H1 (cell line): ENCODE data around the gene TNP2. TPM values are rescaled to one million over a fixed set of nuclear protein-coding genes. Genes with fewer than 3 reads are reported as not detected.

ENCODE experiments used
- CTCF ChIA-PET: fragments of 300-600 bp; sonication (Branson Sonifier 250); formaldehyde crosslinking; loops from one replicate; lab custom pipeline; 2021; ENCODE audit not compliant: partially characterized antibody; lab: Charles Lee
- POLR2A ChIA-PET: fragments of 300-600 bp; sonication (Branson Sonifier 250); formaldehyde crosslinking; loops from one replicate; lab custom pipeline; 2021; ENCODE audit warnings: inconsistent platforms; ENCODE audit not compliant: partially characterized antibody; lab: Charles Lee
- DNase-seq, 2 experiments: peaks; one replicate each; pipeline versions ENCODE4 v3.0.0 to v3.0.0-alpha.2; 2010 to 2022; ENCODE audit warnings: low spot score in 2 of 2, low read depth in 1 of 2, mixed read lengths in 1 of 2
- FAIRE-seq: peaks from 2 replicates; lab custom pipeline; 2011; peaks lifted over from hg19 to GRCh38; lab: Jason Lieb, UNC
- H2AFZ ChIP-seq: 2 replicates; pipeline ENCODE4 v1.8.1; 2012; ENCODE audit warnings: low read length, inconsistent platforms
- H2AK5ac ChIP-seq: 2 replicates; pipeline ENCODE4 v1.6.1; 2013; ENCODE audit warnings: low read depth, low read length
- H2BK120ac ChIP-seq: replicated peaks from 2 replicates; pipeline ENCODE3; 2013; ENCODE audit warnings: low read depth, low read length, inconsistent platforms
- H2BK12ac ChIP-seq: 2 replicates; pipeline ENCODE4 v1.6.1; 2013; ENCODE audit warnings: low read depth, low read length
- H2BK15ac ChIP-seq: 2 replicates; pipeline ENCODE4 v1.6.1; 2013; ENCODE audit warnings: low read length
- H2BK20ac ChIP-seq: 2 replicates; pipeline ENCODE4 v1.6.1; 2013; ENCODE audit warnings: low read length
- H2BK5ac ChIP-seq: 2 replicates; pipeline ENCODE4 v1.6.1; 2013; ENCODE audit warnings: low read depth, low read length
- H3K14ac ChIP-seq: 2 replicates; pipeline ENCODE4 v1.6.1; 2013; ENCODE audit warnings: inconsistent platforms; ENCODE audit not compliant: insufficient read length
- H3K18ac ChIP-seq: 2 replicates; pipeline ENCODE4 v1.6.1; 2013; ENCODE audit warnings: low read length; ENCODE audit errors: extremely low read depth
- H3K23ac ChIP-seq: 2 replicates; pipeline ENCODE4 v1.6.1; 2013; ENCODE audit warnings: inconsistent platforms; ENCODE audit not compliant: insufficient read length
- H3K23me2 ChIP-seq: 2 replicates; pipeline ENCODE4 v1.6.1; 2013; ENCODE audit warnings: low read depth, low read length
- H3K27ac ChIP-seq: 2 replicates; pipeline ENCODE4 v1.6.1; 2011; ENCODE audit warnings: low read depth, low read length, inconsistent platforms
- H3K27me3 ChIP-seq, 4 experiments: replicated peaks in 1 of 4; 1 replicate in 1 of 4; 2 replicates in 3 of 4; pipeline versions ENCODE4 v1.6.1 to v1.8.1; 2011 to 2013; ENCODE audit warnings: low read length in 3 of 4, mild to moderate bottlenecking in 3 of 4, inconsistent platforms in 2 of 4, mixed read lengths in 2 of 4, moderate library complexity in 1 of 4; ENCODE audit not compliant: control insufficient read depth in 3 of 4, insufficient read depth in 3 of 4; ENCODE audit errors: extremely low read depth in 1 of 4
- H3K36me3 ChIP-seq, 4 experiments: 2 replicates each; pipeline versions ENCODE4 v1.6.1 to v1.8.1; 2011 to 2013; ENCODE audit warnings: mild to moderate bottlenecking in 4 of 4, low read length in 3 of 4, moderate library complexity in 2 of 4, control low read depth in 1 of 4, inconsistent platforms in 1 of 4; ENCODE audit not compliant: insufficient read depth in 4 of 4, control insufficient read depth in 2 of 4
- H3K4ac ChIP-seq: replicated peaks from 2 replicates; pipeline ENCODE3; 2013; ENCODE audit warnings: low read length, low read depth, mixed read lengths, inconsistent platforms; ENCODE audit not compliant: insufficient read length
- H3K4me1 ChIP-seq, 4 experiments: replicated peaks in 1 of 4; 1 replicate in 1 of 4; 2 replicates in 3 of 4; pipeline versions ENCODE4 v1.6.1 to v1.8.1; 2011 to 2013; ENCODE audit warnings: low read length in 3 of 4, inconsistent platforms in 2 of 4, mixed read lengths in 1 of 4; ENCODE audit not compliant: insufficient read depth in 4 of 4, control insufficient read depth in 3 of 4
- H3K4me2 ChIP-seq, 2 experiments: 2 replicates each; pipeline versions ENCODE4 v1.6.1 to v1.8.1; 2011 to 2013; ENCODE audit warnings: low read depth in 2 of 2, low read length in 2 of 2, control low read depth in 1 of 2, inconsistent platforms in 1 of 2, mild to moderate bottlenecking in 1 of 2; ENCODE audit not compliant: insufficient read depth in 1 of 2
- H3K4me3 ChIP-seq, 4 experiments: fragments of 200-600, 300-600 bp in 1 of 4; sonication (generic), shearing (Covaris generic), sonication (Bioruptor Twin) in 1 of 4; 2 replicates each; pipeline versions ENCODE4 v1.5.1 to v1.8.1; 2011 to 2016; ENCODE audit warnings: low read length in 4 of 4, low read depth in 3 of 4, control low read depth in 2 of 4, inconsistent platforms in 2 of 4, mild to moderate bottlenecking in 2 of 4, mixed read lengths in 1 of 4, moderate library complexity in 1 of 4; ENCODE audit not compliant: insufficient read depth in 2 of 4; ENCODE audit errors: extremely low read depth in 1 of 4
- H3K56ac ChIP-seq: replicated peaks from 2 replicates; pipeline ENCODE3; 2013; ENCODE audit warnings: low read depth, mild to moderate bottlenecking, mixed read lengths, low read length, inconsistent platforms; ENCODE audit not compliant: insufficient read length
- H3K79me1 ChIP-seq: 2 replicates; pipeline ENCODE4 v1.6.1; 2013; ENCODE audit warnings: low read depth, low read length, control low read depth
- H3K79me2 ChIP-seq, 2 experiments: 2 replicates each; pipeline versions ENCODE4 v1.6.1 to v1.8.1; 2012 to 2013; ENCODE audit warnings: low read length in 2 of 2, mild to moderate bottlenecking in 2 of 2, inconsistent platforms in 1 of 2; ENCODE audit not compliant: insufficient read depth in 2 of 2, control insufficient read depth in 1 of 2
- H3K9ac ChIP-seq, 4 experiments: replicated peaks in 1 of 4; 1 replicate in 1 of 4; 2 replicates in 3 of 4; pipeline versions ENCODE4 v1.6.1 to v1.8.1; 2011 to 2013; ENCODE audit warnings: low read depth in 3 of 4, low read length in 3 of 4, control low read depth in 2 of 4, mild to moderate bottlenecking in 2 of 4, moderate library complexity in 2 of 4, inconsistent platforms in 1 of 4; ENCODE audit errors: extremely low read depth in 1 of 4
- H3K9me3 ChIP-seq, 2 experiments: 2 replicates each; pipeline versions ENCODE4 v1.6.1 to v1.8.1; 2012 to 2013; ENCODE audit warnings: mild to moderate bottlenecking in 2 of 2, moderate library complexity in 2 of 2, control low read depth in 1 of 2, inconsistent platforms in 1 of 2, low read depth in 1 of 2, low read length in 1 of 2, mixed read lengths in 1 of 2; ENCODE audit not compliant: insufficient read depth in 2 of 2
- H4K20me1 ChIP-seq, 2 experiments: replicated peaks in 1 of 2; 2 replicates each; pipeline versions ENCODE3 to v1.8.1; 2011 to 2013; ENCODE audit warnings: inconsistent platforms in 2 of 2, low read length in 2 of 2, mild to moderate bottlenecking in 1 of 2; ENCODE audit not compliant: insufficient read depth in 2 of 2, control insufficient read depth in 1 of 2
- H4K5ac ChIP-seq: 2 replicates; pipeline ENCODE4 v1.6.1; 2013; ENCODE audit warnings: low read length, low read depth, mixed read lengths, inconsistent platforms; ENCODE audit not compliant: insufficient read length
- H4K8ac ChIP-seq: 2 replicates; pipeline ENCODE4 v1.8.0; 2013; ENCODE audit warnings: mild to moderate bottlenecking, moderate library complexity, low read length, inconsistent platforms; ENCODE audit not compliant: insufficient read depth; ENCODE audit errors: extremely low read depth
- H4K91ac ChIP-seq: replicated peaks from 2 replicates; pipeline ENCODE3; 2013; ENCODE audit warnings: low read length, mixed read lengths, inconsistent platforms; ENCODE audit not compliant: insufficient read length
- ASH2L ChIP-seq: fragments of 200-600, 300-600 bp; sonication (generic); IDR thresholded peaks from one replicate; pipeline ENCODE4 v1.7.1; 2017; ENCODE audit warnings: low read length
- CTBP2 ChIP-seq: IDR thresholded peaks from 2 replicates; pipeline ENCODE4 v1.7.0; 2011; ENCODE audit warnings: borderline replicate concordance, mild to moderate bottlenecking, moderate library complexity, mixed read lengths, low read length; ENCODE audit not compliant: insufficient read depth, insufficient read length
- EGR1 ChIP-seq: IDR thresholded peaks from 2 replicates; pipeline ENCODE4 v1.6.1; 2011; ENCODE audit warnings: low read depth, low read length, borderline replicate concordance
- HDAC2 ChIP-seq, 2 experiments: fragments of 300-600 bp in 1 of 2; sonication (generic) in 1 of 2; IDR thresholded peaks; 2 replicates each; pipeline ENCODE4 v1.6.1; 2011 to 2012; ENCODE audit warnings: low read depth in 2 of 2, low read length in 2 of 2, mild to moderate bottlenecking in 2 of 2, moderate library complexity in 2 of 2, borderline replicate concordance in 1 of 2, inconsistent platforms in 1 of 2
- JUN ChIP-seq: IDR thresholded peaks from 2 replicates; pipeline ENCODE4 v1.6.1; 2011; ENCODE audit warnings: low read depth, mild to moderate bottlenecking, improper control_type of control experiment, low read length
- NANOG ChIP-seq: IDR thresholded peaks from 2 replicates; pipeline ENCODE4 v1.6.1; 2011; ENCODE audit warnings: low read length, low read depth, mild to moderate bottlenecking, inconsistent platforms; ENCODE audit not compliant: insufficient read depth, poor library complexity, severe bottlenecking
- POU5F1 ChIP-seq: IDR thresholded peaks from 2 replicates; pipeline ENCODE4 v1.6.1; 2011; ENCODE audit warnings: low read depth, mild to moderate bottlenecking, low read length, moderate library complexity
- RAD21 ChIP-seq, 2 experiments: IDR thresholded peaks in 1 of 2; conservative IDR thresholded peaks in 1 of 2; 2 replicates each; pipeline ENCODE4 v1.6.1; 2011; ENCODE audit warnings: low read depth in 2 of 2, low read length in 2 of 2, improper control_type of control experiment in 1 of 2, inconsistent platforms in 1 of 2, mild to moderate bottlenecking in 1 of 2, moderate library complexity in 1 of 2
- RFX5 ChIP-seq: IDR thresholded peaks from 2 replicates; pipeline ENCODE4 v1.6.1; 2011; ENCODE audit warnings: low read depth, low read length, improper control_type of control experiment, borderline replicate concordance
- SIRT6 ChIP-seq: IDR thresholded peaks from one replicate; pipeline ENCODE4 v1.7.1; 2012; ENCODE audit warnings: low read length, inconsistent platforms
- SIX5 ChIP-seq: IDR thresholded peaks from 2 replicates; pipeline ENCODE4 v1.6.1; 2011; ENCODE audit warnings: mild to moderate bottlenecking, low read depth, low read length
- SP2 ChIP-seq: IDR thresholded peaks from 2 replicates; pipeline ENCODE4 v1.6.1; 2012; ENCODE audit warnings: mild to moderate bottlenecking, low read length, inconsistent platforms
- SRF ChIP-seq: IDR thresholded peaks from 2 replicates; pipeline ENCODE4 v1.6.1; 2011; ENCODE audit warnings: mild to moderate bottlenecking, low read depth, low read length, moderate library complexity
- TAF7 ChIP-seq: optimal IDR thresholded peaks from 2 replicates; pipeline ENCODE3; 2011; ENCODE audit warnings: low read depth, mild to moderate bottlenecking, inconsistent platforms, low read length, moderate library complexity, borderline replicate concordance
- YY1 ChIP-seq: IDR thresholded peaks from 2 replicates; pipeline ENCODE4 v1.6.1; 2011; ENCODE audit warnings: low read depth, mild to moderate bottlenecking, low read length
- WGBS, 2 experiments: shearing (Covaris generic) in 1 of 2; methylation state at CpG; one replicate each; pipeline versions ENCODE4 v1.1.6 to v1.1.7; 2013 to 2015; ENCODE audit warnings: low lambda C conversion rate in 2 of 2, mixed read lengths in 2 of 2, inconsistent platforms in 1 of 2, low coverage in 1 of 2, missing lambda C conversion rate in 1 of 2; ENCODE audit not compliant: insufficient replicate concordance in 2 of 2, insufficient coverage in 1 of 2, insufficient read length in 1 of 2; ENCODE audit errors: extremely low coverage in 1 of 2, missing lambda C conversion rate in 1 of 2; 5-methylcytosine and 5-hydroxymethylcytosine counted together
- polyA plus RNA-seq, 7 experiments: library from polyadenylated mRNA; depleted of rRNA in 3 of 7; stranded (reverse) in 5 of 7; unstranded in 2 of 7; fragments of >200 nt in 5 of 7; fragments of 200-250 nt in 2 of 7; gene quantifications; 1 replicate in 5 of 7; 2 replicates in 1 of 7; 4 replicates in 1 of 7; pipeline versions ENCODE4 v1.2.1 to v1.2.3, GENCODE V29; 2011 to 2013; ENCODE audit warnings: missing spikeins in 2 of 7, mixed read lengths in 2 of 7
- total RNA-seq: library from RNA; stranded (reverse); fragmentation: NEBNext Ultra II Directional; extraction: Animal tissue kit (Norgen Biotek cat#: 25700); gene quantifications from 2 replicates; pipeline ENCODE4 v1.2.1, GENCODE V29; 2021

Gene TNP2
- total and polyA plus RNA-seq, 2 of the 8 experiments (the other 6 are each of a cell fraction or from before 2014, with no cell fraction given): not detected

GRCh38 chr16:11296351-11296705 is 27.2 kb upstream of the TNP2 start:
- Histone ChIP-seq H4K91ac (no peak overlapping the region), H3K27me3 (no peaks in the 10 kb centered on the region), H3K79me2 (no peaks in the 10 kb centered on the region), H3K4ac (no peak overlapping the region), H4K5ac (no peak overlapping the region), H2BK120ac (no peak overlapping the region), H3K36me3 (no peaks in the 10 kb centered on the region), H4K8ac (no peak overlapping the region), H3K14ac (no peak overlapping the region), H2AK5ac (no peak overlapping the region), H2AFZ (no peak overlapping the region), H3K4me3 (no peak overlapping the region), H3K18ac (no peak overlapping the region), H2BK5ac (no peak overlapping the region), H3K23ac (no peak overlapping the region), H4K20me1 (no peaks in the 10 kb centered on the region), H3K23me2 (no peaks in the 10 kb centered on the region), H3K79me1 (no peaks in the 10 kb centered on the region), H2BK12ac (no peak overlapping the region), H3K4me1 (peaks cover 5 to 12% (median 9%) of the 10 kb centered on the region in 4 experiments), H2BK20ac (no peak overlapping the region), H3K9ac (no peak overlapping the region), H2BK15ac (no peak overlapping the region), H3K27ac (no peak overlapping the region), H3K9me3 (no peaks in the 10 kb centered on the region), H3K56ac (no peak overlapping the region), H3K4me2 (no peak overlapping the region)
- FAIRE-seq (no peak), DNase-seq (no peak)
- CTCF ChIA-PET: interaction anchor here (1.0 to 3.8 kb wide), 2 partner anchors 16 to 39 kb away, joined by 3 to 13 read pairs; partner anchors contain the start of gene SOCS1
- WGBS, 2 experiments: 79% methylated on average over 3 of the region's 3 CpGs; no CpG with 5 or more reads in 1 of the 2 experiments
- POLR2A ChIA-PET: interaction anchor here (1.3 to 2.7 kb wide), 4 partner anchors 10 to 41 kb away, joined by 3 to 11 read pairs (median 3); partner anchors contain the start of gene SOCS1
- no peak for TF ChIP-seq ASH2L
- TF ChIP-seq SP2: no peak
- no peak for TF ChIP-seq RFX5
- TF ChIP-seq POU5F1: no peak
- TF ChIP-seq NANOG: no peak
- no peak for TF ChIP-seq HDAC2 (IDR thresholded peaks at IDR 0.05; ENCODE audit: borderline replicate concordance in 1 of 2, low read depth in 2 of 2, low read length in 2 of 2)
- TF ChIP-seq SIRT6: no peak
- no peak for TF ChIP-seq TAF7
- no peak for TF ChIP-seq SIX5
- TF ChIP-seq CTBP2: no peak
- TF ChIP-seq RAD21 (IDR thresholded peaks at IDR 0.05 in 1 of 2, conservative IDR thresholded peaks at IDR 0.05 in 1 of 2; ENCODE audit: low read depth in 2 of 2, low read length in 2 of 2): no peak
- no peak for TF ChIP-seq JUN
- no peak for TF ChIP-seq EGR1
- no peak for TF ChIP-seq YY1
- TF ChIP-seq SRF: no peak
